Measurements from ENCODE around the gene RBKS.

The RBKS gene

GRCh38 chr2:27914041-27914804, 24.0 kb upstream of the RBKS start:
- Histone ChIP-seq H3K4me3 (replicated peaks; ENCODE audit: insufficient read depth, low read length) (no peak overlapping the region), H3K27ac (replicated peaks) (no peak overlapping the region), H3K27me3 (ENCODE audit: insufficient read depth, poor library complexity, severe bottlenecking) (no peaks in the 10 kb centered on the region)
- no peak for DNase-seq (ENCODE audit: low read depth in 1 of 2, low spot score in 1 of 2)
- no peak for TF ChIP-seq POLR2AphosphoS5 (IDR thresholded peaks at IDR 0.05; ENCODE audit: low read depth)
- no peak for TF ChIP-seq GABPA (IDR thresholded peaks at IDR 0.05; ENCODE audit: low read depth)
- TF ChIP-seq SPI1 (IDR thresholded peaks at IDR 0.05; ENCODE audit: borderline replicate concordance, low read depth), result no peak
- TF ChIP-seq CTCF (IDR thresholded peaks at IDR 0.05; ENCODE audit: insufficient read depth, low read length), result no peak
- no peak for TF ChIP-seq REST (IDR thresholded peaks at IDR 0.05; ENCODE audit: insufficient replicate concordance, low read depth)

DNA sequence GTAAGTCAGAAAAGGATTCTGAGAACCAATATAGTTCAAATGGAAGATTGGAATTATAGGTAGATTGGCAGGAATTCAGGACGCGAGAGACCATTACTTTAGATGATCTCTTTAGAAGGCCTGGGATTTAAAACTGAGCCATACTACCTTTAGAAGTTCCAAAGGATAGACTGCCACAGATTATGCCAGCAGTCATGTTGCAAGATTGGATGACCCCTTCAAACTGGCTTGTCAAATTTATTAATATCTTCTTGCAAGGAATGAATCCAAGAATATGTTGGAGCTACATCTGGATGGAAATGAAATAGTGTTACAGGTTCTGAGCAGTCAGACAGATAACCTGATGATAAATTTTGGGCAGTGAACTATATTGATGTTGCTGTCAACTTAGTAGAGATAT, 22.3 kb upstream of the RBKS start:
- no peak overlapping the region for H3K4me3 ChIP-seq (replicated peaks; ENCODE audit: insufficient read depth, low read length)
- H3K27me3 ChIP-seq (ENCODE audit: insufficient read depth, poor library complexity, severe bottlenecking), result no peaks in the 10 kb centered on the region
- no peak for DNase-seq (ENCODE audit: low read depth in 1 of 2, low spot score in 1 of 2)
- TF ChIP-seq REST (IDR thresholded peaks at IDR 0.05; ENCODE audit: insufficient replicate concordance, low read depth), result no peak
- no peak overlapping the region for H3K27ac ChIP-seq (replicated peaks)

DNA sequence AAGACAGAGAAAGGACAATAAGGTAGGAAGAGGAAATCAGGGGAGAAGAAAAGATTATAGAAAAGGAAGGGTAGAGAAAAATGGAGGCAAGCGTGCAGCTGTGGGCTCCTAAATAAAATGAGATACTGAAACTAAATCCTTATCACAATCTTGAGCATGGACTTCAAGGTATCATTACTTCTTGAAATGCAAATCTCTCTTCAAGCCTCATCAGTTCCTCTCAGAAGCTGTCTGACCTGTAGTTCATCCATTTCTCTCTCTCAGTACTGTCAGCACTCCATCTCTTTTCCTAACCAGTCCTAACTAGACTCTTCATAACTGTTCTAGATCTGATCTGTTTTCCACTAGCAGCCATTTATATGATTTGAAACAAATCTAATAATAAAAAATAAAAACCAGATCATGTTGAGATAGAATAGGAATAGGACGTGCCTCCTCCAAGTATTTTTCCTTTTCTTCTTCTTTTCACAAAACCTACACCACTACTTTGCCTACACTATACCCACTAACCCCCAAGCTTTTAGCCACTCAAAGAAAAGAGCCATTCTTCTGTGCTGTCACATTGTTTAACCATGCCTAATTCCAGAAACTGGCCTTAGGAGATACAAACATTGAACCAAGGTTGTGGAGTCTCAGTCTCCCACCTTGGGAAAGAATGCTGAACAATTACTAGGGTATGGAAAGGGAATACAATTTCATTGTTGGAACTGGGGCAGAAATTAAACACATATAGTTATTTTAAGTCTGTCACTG, 21.4 kb upstream of the RBKS start:
- DNase-seq (ENCODE audit: low read depth in 1 of 2, low spot score in 1 of 2), result no peak
- Histone ChIP-seq H3K27me3 (ENCODE audit: insufficient read depth, poor library complexity, severe bottlenecking) (no peaks in the 10 kb centered on the region), H3K27ac (replicated peaks) (no peak overlapping the region), H3K4me3 (replicated peaks; ENCODE audit: insufficient read depth, low read length) (no peak overlapping the region)
- TF ChIP-seq GABPA (IDR thresholded peaks at IDR 0.05; ENCODE audit: low read depth) (no peak), CTCF (IDR thresholded peaks at IDR 0.05; ENCODE audit: insufficient read depth, low read length) (no peak)

DNA sequence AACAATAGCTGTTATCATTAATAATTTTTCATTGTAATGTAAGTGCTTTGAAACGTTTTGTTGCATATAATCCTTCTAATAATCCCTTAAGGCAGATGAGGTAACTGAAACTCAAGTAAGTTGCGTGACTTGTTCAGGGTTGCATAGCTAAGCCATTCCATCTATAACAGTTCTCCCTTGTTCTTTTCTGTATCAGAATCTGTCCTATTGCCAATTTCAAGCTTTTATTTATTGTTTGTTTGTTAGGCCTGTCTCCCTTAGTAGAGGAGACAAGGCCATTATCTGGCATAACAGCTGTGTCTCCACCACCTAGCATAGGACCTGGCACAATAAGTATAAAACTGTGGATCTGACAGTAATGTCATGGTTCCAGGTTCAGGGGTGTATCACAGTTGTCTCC, 19.7 kb upstream of the RBKS start:
- DNase-seq (ENCODE audit: low read depth in 1 of 2, low spot score in 1 of 2), result no peak
- no peak overlapping the region for H3K27ac ChIP-seq (replicated peaks)
- no peak for TF ChIP-seq CTCF (IDR thresholded peaks at IDR 0.05; ENCODE audit: insufficient read depth, low read length)
- no peak for TF ChIP-seq SPI1 (IDR thresholded peaks at IDR 0.05; ENCODE audit: borderline replicate concordance, low read depth)
- TF ChIP-seq GABPA (IDR thresholded peaks at IDR 0.05; ENCODE audit: low read depth), result no peak
- H3K27me3 ChIP-seq (ENCODE audit: insufficient read depth, poor library complexity, severe bottlenecking), result no peaks in the 10 kb centered on the region
- no peak overlapping the region for H3K4me3 ChIP-seq (replicated peaks; ENCODE audit: insufficient read depth, low read length)

Data from HL-60 (cell line).